Activated T-cell treated with anti-CD3 and anti-CD28 coated beads for 1 hour (primary cell): ENCODE measurements around the gene KIR3DL3.
"Not testable (repeated sequence)": the region's sequence is repeated elsewhere in the genome, so short reads cannot be mapped to it uniquely, and the experiment has no call there.

Experiments
- DNase-seq: peaks from one replicate; pipeline ENCODE4 v3.0.0-alpha.2; 2020; ENCODE audit warnings: low read depth

KIR3DL3 gene

GRCh38 chr19:54731191-54731590 is 6.9 kb downstream of the KIR3DL3 start:
- DNase-seq: no peak

GRCh38 chr19:54738306-54738705 is 14.1 kb downstream of the KIR3DL3 start, which contains the start of gene KIR2DL3:
TSS of gene KIR2DL3 (plus strand) at chr19:54738513. CDS start at chr19:54738546, 33 bp downstream.
- DNase-seq: not testable (repeated sequence)

- no peak for DNase-seq
Measured at GRCh38 chr19:54738715-54739114, 14.5 kb downstream of the KIR3DL3 start.

- no peak for DNase-seq
Measured at GRCh38 chr19:54739587-54740497, 15.6 kb downstream of the KIR3DL3 start.

GRCh38 chr19:54741950-54742349 is 17.7 kb downstream of the KIR3DL3 start:
- not testable (repeated sequence) for DNase-seq

- DNase-seq: not testable (repeated sequence)
Measured at GRCh38 chr19:54744080-54744479, 19.8 kb downstream of the KIR3DL3 start.

GRCh38 chr19:54747614-54748322 is 23.5 kb downstream of the KIR3DL3 start:
- not testable (repeated sequence) for DNase-seq

GRCh38 chr19:54750276-54750675 is 26.0 kb downstream of the KIR3DL3 start:
- not testable (repeated sequence) for DNase-seq

- not testable (repeated sequence) for DNase-seq
Measured at GRCh38 chr19:54756204-54757110, 32.2 kb downstream of the KIR3DL3 start.

- DNase-seq: not testable (repeated sequence)
Measured at GRCh38 chr19:54758577-54758976, 34.3 kb downstream of the KIR3DL3 start.

GRCh38 chr19:54764219-54764618 is 40.0 kb downstream of the KIR3DL3 start:
- not testable (repeated sequence) for DNase-seq

- DNase-seq: not testable (repeated sequence)
Measured at GRCh38 chr19:54766464-54766863, 42.2 kb downstream of the KIR3DL3 start.

- not testable (repeated sequence) for DNase-seq
Measured at GRCh38 chr19:54769646-54770045, 45.4 kb downstream of the KIR3DL3 start, which contains the start of gene KIR2DL1. TSS of gene KIR2DL1 (plus strand) at chr19:54769793. CDS start at chr19:54769851, 58 bp downstream.

- DNase-seq: not testable (repeated sequence)
Measured at GRCh38 chr19:54770511-54770910, 46.3 kb downstream of the KIR3DL3 start.

- not testable (repeated sequence) for DNase-seq
Measured at GRCh38 chr19:54771018-54771960, 47.0 kb downstream of the KIR3DL3 start.

GRCh38 chr19:54772666-54773065 is 48.4 kb downstream of the KIR3DL3 start:
- DNase-seq: not testable (repeated sequence)

- not testable (repeated sequence) for DNase-seq
Measured at GRCh38 chr19:54775095-54775815, 51.0 kb downstream of the KIR3DL3 start.

- not testable (repeated sequence) for DNase-seq
Measured at GRCh38 chr19:54775830-54776229, 51.6 kb downstream of the KIR3DL3 start.

- not testable (repeated sequence) for DNase-seq
Measured at GRCh38 chr19:54777851-54778250, 53.6 kb downstream of the KIR3DL3 start.

- DNase-seq: not testable (repeated sequence)
Measured at GRCh38 chr19:54778896-54779295, 54.7 kb downstream of the KIR3DL3 start.
